Measurements from ENCODE around the gene AQP12A.

AQP12A gene

GRCh38 chr2:240711701-240712100, 20.0 kb downstream of the AQP12A start:
- DNase-seq: no peak

GRCh38 chr2:240712121-240712520, 20.5 kb downstream of the AQP12A start:
- no peak for DNase-seq

DNA sequence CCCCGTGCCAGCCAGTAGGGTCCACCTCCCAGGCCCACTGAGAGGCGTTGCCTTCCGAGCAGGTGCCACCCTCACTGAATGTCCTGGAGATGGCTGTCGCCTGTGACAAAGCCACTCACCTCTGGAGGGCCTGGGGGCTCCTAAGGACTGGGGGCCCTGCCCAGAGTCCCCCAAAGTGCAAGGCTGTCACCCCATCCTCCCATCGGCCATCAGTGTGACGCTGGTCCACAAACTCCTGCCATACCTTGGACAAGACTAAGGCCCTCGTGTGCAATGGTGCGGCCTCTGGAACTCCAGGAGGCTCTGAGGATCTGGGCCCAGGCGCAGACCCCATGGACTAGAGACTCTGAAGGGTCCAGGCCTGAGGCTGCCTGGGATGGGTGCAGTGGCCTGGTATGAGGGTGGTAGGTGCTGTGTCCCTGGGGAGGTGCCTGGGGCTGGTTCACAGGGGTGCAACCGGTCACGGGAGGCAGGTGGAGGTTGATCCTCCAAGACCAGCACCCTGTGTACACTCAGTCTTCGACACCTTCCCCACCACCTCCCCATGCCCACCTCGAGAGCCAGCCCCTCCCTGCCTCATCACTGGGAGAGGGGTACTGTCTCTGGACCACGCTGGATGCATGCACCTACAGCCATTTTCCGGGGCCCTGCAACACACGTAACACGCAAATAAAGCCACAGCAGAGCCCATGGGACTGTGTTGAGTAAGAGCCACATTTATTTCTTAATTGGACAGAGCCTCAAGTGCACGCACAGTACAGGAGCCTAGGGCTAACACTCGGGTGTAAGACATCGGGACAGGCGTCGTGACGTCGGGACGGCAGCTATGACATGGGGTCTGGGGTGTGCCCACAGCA, 21.6 kb downstream of the AQP12A start:
- DNase-seq: no peak

GRCh38 chr2:240713928-240714746, 22.5 kb downstream of the AQP12A start:
- DNase-seq: no peak

GRCh38 chr2:240714747-240715725, 23.4 kb downstream of the AQP12A start:
- no peak for DNase-seq

GRCh38 chr2:240716130-240716798, 24.6 kb downstream of the AQP12A start:
- no peak for DNase-seq

DNA sequence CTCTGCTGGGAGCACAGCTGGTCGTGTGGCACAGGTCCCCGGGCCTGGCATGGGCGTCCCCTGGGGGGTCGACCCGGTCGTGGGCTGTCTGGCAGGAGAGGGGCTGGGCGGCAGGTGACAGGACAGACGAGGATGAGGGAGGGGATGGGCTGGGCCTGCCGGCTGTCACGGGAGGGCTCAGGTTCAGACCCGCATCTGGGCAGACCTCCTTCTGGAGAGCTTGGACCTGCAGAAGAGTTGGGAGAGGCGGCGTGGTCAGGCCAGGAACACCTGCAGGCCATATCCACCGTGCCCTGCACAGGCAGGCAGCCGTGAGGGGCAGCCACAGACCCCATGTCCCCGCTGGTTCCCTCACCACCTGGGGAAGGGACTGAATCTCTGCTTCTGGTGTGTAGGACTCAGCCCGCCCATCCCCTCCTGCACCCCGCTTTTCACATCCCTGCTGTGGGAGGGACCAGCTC, 25.5 kb downstream of the AQP12A start:
- DNase-seq: no peak

DNA sequence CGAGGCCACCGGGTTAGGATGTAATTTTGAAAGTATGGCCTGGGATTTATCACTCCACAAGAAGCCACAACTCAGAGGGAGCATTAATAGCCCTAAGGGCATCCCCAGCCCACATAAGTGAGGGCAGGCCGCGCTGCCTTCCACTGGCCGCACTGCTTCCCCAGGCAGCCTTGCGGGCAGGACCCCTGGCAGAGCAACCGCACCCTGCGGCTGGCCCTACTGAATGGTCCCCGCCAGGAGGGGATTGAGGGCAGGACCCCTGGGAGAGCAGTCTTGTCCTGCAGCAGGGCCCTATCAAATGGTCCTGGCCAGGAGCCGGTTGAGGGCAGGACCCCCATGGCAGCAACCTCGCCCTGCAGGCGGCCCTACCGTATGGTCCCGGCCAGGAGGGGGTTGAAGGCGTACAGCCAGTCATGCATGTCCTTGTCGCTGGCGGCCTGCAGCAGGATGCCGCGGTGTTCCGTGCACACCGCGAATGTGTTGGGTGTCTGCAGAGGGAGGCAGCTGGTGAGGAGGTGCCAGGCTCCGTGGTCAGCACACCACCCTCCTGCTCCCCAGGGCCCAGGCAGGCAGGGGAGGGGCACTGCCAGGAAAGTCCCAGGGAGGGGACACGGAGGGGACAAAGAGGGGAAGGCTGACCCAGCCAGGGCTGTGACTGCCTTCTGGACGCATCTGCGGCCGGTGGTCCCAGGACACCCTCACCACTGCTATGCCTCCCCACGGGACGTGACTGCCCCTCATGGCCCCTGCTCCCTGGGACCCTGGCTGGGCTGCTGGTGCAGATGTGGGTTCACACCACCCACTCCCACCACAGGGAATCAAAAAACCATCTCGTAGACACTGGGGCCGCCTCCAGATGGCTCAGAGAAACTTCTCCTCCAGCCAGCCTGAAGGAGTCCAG, 26.3 kb downstream of the AQP12A start:
- DNase-seq: no peak

- DNase-seq: no peak
Measured at GRCh38 chr2:240718896-240719490, 27.3 kb downstream of the AQP12A start.

DNA sequence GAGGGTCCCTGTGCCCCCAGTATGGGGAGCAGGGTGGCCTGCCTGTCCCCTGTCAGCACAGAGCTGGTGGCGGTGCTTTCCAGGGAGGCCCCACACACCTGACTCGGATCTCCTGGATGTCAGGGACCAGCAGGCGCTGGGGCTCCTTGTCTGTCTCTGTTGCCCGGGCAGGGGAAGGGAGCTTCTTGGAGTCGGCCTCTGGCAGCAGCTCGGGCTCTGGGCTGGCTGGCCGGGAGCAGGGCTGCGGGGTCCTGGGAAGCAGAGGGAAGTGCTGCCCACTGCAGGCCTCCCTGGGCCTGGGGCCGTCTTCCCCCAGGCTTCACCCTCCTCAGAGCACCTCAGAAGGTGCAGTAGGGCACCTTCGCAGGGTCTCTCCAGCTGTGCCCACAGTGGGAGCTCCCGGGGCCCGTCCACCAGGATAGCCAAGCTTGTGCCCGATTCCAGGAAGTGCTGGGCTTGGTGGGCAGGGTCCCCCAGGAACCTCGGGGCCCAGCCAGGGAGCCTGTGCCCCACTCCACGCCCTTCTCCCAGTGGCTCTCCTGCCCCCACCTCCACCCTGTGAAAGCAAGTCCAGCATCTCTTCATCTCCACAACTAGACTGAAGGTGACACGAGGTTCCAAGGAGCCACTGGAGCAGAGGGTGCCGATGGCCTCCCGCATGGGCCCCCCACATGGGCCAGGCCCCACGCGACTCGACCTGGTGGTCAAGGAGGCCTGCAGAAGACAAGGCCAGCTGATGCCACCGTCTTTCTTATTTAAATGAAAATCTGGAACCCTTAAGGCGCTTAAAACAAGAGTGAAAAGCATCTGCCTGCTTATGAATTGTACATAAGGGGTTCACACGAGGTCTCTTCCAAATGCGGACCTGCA, 28.2 kb downstream of the AQP12A start:
- no peak for DNase-seq

DNA sequence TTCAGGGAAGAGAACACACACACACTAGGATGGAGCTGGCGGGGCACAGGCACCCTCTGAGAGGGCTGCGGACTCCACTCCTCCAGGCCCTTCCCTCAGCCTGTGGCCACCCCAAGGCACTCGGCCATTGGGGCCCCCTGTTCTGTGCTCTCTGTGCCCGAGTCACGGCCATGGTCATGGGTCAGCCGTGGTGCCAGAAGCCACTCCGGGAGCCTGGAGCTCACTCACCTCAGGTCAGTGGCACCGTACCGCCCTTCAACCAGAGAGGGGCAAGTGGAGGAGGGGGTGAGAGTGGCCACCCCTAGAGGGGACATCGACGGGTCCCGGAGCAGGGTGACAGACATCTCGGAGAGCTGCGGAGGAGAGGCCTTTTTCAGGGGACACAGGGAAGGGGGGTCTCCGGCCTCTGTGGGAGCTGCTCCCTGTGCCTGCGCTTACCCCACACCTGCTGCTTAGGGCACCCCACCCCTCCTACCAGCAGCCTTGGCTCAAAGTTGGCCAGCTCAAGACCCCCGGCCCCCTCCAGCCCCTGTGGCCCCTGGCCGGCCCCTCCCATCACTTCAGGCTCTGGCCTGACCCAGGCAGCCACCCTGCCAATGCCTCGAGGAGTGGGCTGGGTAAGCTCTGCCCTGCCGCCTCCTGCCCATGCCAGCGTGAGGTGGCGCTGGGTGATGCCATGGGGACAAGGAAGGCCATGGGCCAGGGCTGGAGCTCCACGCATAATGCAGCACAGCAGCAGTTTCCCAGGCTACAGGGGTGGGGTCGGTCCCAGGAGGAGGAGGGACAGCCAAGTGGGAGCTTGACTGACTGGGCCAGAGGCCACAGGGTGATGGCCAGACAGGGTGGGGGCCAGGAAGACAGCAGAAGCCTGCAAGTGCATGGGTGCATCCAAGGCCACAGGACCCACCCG, 29.3 kb downstream of the AQP12A start:
- no peak for DNase-seq

- no peak for DNase-seq
Measured at GRCh38 chr2:240721596-240722180, 30.0 kb downstream of the AQP12A start.

GRCh38 chr2:240722376-240722775, 30.7 kb downstream of the AQP12A start:
- DNase-seq: no peak

GRCh38 chr2:240722796-240723735, 31.4 kb downstream of the AQP12A start:
- DNase-seq: no peak

GRCh38 chr2:240723851-240724250, 32.2 kb downstream of the AQP12A start:
- DNase-seq: no peak

DNA sequence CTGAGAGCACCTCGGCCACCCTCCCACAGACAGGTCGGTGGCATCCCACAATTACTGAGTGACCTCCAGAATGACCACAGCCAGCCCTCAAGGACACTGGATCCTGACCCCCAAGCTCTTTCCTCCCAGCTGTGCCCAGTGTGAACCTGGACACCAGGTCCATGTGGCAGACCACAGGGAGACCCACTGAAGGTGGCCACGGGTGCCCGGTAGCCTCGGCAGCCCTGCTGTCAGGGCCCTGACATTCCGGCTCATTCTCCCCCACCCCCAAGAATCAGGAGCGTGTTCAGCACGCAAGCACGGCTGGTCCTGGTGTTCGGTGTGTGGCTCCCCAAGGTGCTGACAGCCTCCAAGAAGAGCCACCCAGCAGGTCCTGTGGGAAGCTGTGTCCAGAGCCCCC, 32.8 kb downstream of the AQP12A start:
- DNase-seq: no peak

- no peak for DNase-seq
Measured at GRCh38 chr2:240725266-240725665, 33.6 kb downstream of the AQP12A start.
